ENCODE measurements around the gene PRDM16.

The PRDM16 gene

DNA sequence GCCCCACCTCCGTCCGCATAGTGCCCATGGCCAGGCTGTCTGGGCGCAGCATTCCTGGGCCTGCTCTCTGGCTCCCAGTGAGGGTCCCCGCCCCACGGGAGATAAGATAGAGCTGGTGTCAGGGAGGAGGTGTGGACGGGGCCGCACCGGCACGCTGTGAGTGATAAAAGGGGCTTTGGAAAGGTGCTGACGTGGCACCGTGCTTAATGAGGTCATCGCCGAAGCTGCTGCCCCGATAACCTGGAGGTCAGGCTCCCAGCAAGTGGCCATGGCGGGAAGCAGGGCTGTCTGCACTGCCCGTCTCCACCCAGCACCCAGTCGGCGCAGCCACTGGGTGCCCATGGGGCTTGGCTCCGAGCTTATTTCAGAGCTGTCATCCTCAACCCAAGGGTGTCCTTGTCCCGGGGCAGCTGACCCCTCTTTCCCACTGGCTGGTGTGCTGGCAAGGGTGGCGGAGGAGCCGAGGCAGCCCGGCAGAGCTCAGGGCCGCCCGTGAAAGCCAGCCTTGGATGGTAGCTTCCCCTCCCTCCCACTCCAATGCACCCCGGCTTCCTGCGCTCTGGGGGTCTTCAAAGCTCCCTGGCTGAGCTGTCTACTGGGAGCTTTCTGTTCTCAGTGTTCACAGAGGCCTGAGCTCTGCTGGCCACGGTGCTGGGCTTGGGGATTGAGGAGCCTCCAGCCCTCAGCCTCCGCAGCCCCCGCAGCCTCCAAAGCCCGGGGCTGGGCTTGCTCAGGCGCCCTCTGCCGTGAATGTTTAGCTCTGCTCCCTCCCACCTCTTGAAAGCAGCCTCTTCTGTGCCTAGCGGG is 280.4 kb downstream of the PRDM16 start:
- DNase-seq, result no peak

DNA sequence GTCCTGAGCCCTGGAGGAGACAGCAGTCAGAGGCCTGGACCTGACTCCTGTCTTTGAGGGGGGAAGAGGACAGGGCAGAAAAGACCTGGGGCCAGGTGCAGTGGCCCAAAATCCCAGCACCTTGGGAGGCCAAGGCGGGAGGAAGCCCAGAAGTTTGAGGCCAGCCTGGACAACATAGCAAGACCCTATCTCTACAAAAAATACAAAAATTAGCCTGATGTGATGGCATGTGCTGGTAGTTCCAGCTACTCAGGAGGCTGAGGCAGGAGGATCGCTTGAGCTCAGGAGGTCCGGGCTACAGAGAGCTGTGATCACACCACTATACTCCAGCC is 280.9 kb downstream of the PRDM16 start:
- no peak for DNase-seq

DNA sequence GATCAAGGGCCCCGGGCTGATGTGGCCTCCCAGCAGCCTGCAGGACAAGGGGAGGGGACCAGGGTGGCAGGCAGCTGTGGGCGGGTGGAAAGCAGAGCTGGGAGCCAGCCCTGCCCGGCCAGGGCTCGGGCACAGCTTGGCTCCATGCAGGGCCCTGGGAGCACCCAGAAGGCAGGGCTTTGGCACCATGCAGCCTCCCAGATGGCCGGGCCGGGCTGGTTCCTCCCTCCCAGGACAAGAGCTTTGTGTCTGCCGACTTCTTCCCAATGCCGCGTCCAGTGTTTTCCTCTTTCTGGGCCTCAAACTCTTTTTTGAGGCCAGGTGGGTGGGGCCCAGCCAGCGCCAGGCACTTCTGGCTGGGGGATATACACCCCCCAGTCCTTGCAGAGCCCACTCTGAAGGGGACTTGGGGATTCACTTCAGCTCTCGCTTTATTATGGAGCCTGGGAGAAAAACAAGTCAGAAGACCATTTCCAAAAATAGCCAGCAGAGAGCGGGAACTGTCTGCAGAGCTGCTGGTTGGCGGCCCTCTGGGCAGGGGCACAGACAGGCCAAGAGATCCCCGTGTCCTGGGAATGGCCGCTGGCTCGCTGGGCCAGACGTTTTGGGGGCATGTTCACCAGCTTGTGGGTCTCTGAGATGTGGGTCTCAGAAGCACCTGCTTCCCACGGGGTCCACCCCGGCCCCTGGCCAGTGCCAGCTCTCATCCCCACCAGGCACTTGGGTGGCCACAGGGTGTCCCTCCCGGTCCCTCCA is 281.7 kb downstream of the PRDM16 start:
- DNase-seq, result no peak

DNA sequence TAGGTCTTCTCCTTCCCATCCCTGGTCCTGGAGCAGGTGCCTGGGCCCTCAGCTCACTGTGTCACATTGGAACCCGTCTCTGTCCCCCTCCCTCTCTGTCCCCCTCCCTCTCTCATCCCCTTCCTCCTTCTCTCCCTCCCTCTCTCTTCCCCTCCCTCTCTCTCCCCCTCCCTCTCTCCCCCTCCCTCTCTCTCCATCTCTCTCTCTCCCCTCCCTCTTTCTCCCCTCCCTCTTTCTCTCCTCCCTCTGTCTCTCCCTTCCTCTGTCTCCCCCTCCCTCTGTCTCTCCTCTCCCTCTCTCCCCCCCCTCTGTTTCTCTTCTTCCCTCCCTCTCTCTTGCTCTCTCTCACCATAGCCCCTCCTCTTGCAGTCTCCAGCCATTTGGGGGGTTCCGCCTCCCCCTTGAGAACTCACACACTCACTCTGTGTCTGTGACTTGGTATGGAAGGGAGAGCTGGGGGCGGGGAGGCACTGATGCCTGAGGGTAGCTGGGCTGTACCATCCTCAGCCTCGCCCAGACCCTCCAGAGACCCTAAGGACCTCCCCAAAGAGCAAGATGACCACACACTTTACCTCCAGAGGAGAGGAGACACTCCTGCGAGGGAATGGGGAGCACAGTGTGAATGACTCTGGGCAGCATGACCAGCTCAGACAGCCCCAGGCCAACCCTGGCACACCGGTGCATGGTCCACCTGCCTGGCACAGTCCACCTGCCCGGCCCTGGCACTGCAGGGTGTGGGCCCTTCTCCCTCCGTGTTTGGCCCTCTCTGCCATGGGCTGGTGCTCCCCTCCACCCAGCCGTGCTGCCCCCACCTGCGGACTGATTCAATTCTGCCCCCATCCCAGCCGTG is 282.7 kb downstream of the PRDM16 start:
- no peak for DNase-seq

DNA sequence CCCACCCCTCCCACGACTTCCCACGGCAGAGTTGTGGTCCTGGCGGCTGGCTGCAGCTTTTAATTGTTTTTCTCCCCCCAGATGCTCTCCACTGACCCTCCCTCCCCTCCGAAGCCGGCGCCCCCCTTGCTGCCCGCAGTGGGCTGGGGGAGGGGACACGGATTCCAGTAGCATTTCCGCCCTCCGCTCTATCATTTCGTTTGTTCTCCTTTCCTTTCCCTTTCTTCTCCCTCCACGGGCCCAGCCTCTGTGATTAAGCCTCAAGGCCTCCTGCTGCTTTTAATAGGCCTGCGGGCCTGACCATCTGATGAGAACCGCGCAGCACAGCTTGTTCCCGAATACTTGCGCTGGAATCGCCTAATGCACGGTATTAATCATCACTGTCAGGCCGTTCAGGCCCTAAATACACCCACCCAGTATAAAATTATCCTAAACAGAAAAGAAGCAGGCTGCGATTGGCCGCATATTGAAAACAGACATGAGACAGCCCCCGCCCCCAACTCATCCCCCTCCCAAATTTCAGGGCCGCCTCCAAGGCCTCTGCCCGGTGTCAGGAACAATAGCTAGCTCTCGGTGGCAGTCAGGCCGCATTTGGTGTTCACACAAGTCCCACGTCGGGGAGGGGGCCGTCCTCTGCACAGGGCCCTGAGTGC is 283.4 kb downstream of the PRDM16 start:
- DNase-seq, result no peak

DNA sequence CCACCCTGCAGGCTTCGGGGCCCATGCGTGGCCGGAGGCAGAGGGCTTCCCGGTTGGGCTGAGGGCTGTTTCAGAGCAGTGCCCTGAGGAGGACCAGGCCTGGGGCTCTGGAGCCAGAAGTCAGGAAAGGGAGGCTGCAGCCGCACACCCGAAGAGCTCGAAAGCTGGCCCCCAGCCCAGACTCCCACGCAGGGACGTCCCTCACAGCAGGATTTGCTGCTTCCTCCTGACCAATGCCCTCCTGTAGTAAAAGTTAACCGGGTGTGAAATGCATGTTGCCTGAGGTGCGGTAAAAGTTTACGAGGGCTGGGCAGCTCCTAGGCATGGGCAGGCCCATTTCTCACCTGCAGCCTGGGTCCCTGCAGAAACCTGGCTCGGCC is 283.9 kb downstream of the PRDM16 start:
- DNase-seq, result no peak

DNA sequence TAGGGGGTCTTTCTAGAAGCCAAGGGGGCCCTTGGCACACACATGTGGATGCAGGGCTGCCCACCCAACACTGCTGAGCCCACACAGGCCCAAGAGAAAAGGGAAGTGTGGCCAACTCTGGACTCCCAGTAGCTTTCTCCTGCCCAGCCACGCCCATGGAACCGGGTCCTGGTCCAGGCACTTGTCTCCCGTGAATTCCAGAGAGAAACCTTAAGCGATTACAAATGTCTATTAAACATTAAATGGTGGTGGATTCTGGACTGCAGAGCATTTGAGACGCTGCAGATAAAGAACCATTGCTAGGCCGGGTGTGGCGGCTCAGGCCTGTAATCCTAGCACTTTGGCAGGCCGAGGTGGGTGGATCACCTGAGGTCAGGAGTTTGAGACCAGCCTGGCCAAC is 284.9 kb downstream of the PRDM16 start:
- DNase-seq, result no peak

DNA sequence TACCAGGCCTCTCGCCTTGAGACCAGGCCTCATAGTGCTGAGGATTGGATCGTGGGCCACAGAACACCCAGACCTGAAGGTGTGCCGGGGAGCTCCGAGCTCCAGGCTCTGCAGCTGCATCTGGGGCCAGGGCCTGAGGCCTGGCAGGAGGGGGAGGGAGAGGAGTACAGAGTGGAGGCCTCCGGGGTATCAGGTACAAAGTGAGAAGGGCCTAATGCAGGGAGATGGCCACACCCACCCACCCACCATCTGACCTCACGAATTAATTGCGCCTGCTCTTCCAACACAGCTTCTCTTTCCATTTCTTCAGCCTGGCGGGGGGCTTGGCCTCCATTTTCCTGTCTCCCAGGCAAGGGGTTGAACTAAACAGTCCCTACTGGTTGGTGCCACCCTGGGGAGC is 286.1 kb downstream of the PRDM16 start:
- no peak for DNase-seq

DNA sequence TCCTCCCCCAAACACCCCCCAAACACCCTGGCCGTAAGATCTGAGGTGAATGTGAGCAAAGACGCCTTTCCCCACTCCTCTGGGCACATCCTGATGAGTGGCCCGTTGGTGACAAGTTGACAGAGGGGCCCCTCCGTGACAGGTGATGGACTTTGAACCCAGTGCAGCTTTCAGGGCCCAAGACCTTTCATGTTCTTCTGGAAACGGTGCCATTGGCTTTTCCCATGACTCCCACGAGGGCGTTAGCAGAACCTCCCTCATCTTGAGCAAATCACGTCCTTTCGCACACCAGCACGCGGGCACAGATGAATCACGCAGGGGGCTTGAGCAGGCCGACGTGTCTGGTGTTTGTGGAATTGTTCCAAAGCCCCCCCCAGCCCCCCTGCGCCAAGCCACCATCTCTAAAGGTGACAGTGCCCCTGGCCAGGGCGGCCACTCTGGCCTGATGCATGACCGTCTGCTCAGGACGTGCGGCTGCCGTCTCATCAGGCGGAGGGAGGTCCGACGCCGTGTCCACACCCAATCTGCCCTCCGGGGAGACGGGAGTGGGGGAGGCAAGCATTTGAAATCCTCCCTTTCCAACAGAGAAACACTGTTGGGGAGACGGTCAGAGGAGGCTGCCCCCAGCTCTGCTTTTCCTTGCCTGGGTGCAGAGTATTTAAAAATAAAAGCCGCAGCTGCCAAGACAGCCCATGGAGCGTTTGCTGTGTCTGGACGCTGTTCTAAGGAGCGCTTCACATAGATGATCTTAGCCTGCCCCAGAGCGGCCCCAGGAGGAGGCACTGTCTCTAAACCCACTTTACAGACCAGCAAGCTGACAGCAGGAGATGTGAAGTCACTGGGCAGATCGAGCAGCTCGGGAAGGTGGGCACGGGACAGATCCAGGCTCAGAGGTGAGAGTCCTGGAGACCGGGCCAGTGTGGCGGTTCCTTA is 287.2 kb downstream of the PRDM16 start:
- DNase-seq, result no peak

DNA sequence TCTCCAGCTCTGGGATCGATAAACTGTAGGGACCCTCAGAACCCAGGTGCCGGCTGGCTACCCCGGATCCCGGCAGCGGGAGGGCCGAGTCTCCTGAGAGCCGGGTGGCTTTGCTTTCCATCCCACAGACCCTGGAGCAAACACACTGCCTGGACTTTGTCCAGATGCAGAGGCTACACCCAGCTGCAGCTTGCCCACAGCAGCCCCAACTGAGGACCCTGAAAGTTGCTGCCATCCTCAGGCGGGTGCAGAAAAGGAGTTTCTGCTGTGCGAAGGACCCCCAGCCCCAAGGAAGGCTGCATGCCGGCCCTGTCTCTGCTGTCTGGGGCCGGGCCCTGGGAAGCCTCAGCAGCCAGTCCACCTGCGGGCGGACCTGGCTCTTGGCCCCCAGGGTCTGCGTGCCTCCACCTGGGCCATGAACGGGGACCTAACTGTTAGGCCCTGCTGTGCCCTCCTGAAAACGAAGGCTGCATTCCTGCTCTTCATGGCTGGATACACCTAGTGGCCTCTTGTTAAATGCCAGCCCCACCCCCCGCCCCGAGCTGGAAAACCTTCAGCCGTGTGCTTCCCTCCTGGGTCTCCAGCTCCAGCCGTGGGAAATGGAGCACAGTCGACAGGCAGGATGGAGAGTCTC is 287.9 kb downstream of the PRDM16 start:
- no peak for DNase-seq

DNA sequence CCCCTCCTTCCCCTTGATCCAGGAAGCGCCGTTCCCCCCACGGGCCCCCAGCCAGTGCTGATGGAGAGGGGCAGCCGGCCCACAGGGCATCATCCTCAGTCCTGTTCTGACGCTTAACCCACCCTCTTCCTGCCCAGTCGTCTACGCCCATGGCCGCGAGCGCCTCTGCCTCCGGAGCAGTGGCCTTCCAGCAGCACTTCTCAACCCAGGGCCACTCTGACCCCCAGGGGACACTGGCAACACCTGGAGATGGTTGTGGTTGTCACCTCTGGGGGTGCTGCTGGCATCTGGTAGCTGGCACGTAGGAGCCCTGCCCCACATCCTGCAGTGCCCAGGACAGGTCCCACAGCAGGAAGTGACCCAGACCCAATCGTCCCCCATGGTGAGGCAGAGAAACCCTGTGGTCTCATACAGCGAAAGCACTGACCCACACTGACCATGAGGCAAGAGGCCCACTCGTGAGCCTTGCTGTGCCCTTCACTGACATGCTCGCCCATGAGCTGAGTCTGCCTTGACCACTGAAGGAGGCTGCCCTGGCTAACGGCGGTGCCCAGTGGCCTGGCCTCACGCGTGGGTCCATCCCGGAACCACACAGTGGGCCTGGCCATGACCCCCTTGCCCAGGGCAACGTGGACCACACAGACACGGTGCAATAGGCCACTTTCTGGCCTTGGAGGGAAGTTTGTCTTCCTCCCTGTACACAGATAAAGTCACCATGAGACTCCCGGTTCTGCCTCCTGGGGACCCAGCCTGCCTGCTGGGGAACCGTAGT is 288.7 kb downstream of the PRDM16 start:
- DNase-seq, result no peak

DNA sequence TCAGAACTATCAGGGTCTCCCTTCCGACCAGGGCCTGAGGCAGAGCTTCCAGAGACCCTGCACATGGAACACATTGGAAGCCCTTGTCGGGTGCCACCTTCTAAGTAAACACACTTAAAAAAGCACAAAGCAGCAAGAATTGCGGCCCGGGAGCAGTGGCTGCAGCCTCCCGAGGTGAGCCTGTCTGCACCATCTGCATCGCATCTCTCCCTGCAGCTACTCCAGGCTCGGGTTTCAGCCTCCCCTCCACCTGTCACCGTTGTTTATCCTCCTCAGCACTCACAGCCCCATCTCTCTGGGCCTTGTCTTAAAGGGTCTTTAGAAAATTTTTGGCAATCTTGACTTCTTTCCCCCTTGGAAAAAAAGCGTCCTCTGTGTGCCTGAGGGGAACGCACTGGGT is 290.3 kb downstream of the PRDM16 start:
- no peak for DNase-seq

DNA sequence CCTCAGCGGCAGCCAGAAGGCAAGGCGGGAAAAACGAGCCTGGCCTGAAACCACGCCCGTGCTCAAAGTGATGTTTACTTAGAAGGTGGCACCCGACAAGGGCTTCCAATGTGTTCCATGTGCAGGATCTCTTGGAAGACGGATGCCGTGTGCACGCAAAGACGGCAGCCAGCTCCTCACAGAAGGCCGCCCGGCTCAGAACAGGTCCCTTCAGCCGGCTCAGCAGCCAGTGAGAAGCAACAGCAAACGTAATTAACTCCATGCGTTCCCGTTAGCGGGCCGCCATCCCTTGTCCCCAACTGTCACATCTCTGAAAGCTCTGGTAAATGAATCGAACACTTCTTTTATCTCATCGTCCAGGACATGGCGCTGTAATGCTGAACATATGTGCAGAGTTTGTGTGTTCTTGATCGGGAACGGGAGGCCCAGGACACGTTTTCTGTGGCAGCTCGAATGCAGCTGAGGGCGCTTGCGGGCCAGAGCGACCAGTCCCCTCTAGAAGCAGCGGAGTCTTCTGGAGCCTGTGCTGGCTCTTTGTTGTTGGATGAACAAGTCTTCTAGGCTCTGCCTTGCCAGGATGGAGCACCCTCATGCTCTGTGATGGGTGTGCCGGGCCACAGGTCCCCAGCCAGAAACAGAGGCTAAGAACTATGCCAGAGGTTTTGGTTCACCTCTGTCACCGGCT is 290.9 kb downstream of the PRDM16 start:
- DNase-seq, result no peak

DNA sequence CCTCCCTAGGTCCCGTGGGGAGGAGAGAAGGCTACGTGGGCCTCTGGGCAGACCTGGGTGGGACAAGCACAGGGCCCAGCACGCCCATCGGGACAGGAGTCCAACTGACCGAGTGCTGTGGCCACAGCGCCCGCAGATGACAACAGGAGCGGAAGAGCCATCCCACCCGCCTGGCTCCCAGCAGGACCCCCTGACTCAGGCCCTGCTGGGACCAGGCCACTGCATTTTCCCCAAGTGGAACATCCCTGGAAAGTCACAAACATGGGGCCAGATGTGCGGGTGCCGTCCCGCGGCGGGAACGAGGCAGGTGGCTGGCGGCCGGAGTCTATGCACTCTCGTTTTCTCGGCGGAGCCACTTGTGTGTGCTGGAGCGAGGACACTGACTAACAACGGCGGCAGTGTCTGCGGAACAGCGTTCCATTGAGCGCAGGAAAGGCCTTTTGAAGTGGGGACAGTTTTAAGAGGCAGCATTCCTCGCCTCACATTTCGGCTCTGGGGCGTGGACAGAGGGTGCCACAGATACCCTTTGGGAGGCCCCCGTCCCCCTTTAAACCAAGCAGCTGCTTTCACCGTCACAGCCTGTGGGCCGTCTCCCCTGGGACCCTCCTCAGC is 291.7 kb downstream of the PRDM16 start:
- DNase-seq, result no peak

DNA sequence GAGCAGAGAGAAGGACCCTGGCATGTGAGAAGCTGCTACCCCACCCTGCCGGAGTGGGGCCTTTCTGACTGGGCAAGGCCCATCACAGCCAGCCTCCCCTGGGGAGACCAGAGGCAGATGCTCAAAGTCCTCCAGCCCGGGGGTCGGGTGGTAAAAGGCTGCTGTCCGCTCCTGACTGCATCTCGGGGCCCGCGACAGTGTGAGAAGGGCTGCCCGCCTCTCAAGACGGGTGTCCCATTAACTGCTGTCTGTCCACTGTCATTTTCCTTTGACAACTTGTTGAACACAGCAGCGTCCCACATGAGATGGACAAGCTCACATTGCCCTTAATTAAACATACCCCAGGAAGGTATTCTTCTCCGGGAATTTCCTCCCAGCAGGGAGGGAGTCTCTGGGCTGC is 294.0 kb downstream of the PRDM16 start:
- DNase-seq, result no peak

DNA sequence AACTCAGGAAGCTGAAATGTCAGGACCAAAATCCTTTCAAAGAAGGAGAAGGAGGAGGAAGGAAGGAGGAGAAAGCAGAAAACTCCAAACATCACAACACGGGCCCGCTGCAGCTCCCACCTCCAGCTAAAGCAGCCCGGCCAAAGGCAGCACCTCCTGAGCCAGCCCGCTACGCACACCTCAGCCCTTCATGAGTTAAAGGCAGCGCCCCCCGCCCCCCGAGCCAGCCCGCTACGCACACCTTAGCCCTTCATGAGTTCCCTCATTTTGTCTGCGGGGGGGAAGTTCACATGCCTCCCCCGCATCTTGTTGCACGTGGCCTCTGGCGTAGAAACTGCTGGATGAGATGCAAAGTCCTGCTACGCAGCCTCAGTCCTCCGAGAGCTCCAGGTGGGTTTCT is 294.8 kb downstream of the PRDM16 start:
- no peak for DNase-seq

DNA sequence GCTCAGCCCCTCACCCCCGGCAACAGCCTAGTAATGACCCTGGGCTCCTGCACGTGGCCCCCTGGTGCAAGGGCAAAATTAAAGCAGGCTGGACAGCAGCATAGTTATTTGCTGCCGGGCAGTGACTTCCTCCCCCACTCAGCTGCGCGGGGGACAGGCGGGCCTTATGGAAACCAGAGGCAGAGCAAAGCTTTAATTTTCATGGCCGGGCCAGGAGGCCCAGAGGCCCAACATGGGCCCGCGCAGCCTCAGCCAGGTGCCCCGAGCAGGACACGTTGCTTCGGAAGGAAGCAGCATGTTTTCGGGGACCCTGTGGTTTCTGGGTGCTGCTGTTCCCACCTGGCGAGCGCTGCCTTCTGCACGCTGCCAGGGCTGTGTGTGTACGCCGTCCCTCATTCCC is 295.5 kb downstream of the PRDM16 start:
- no peak for DNase-seq

DNA sequence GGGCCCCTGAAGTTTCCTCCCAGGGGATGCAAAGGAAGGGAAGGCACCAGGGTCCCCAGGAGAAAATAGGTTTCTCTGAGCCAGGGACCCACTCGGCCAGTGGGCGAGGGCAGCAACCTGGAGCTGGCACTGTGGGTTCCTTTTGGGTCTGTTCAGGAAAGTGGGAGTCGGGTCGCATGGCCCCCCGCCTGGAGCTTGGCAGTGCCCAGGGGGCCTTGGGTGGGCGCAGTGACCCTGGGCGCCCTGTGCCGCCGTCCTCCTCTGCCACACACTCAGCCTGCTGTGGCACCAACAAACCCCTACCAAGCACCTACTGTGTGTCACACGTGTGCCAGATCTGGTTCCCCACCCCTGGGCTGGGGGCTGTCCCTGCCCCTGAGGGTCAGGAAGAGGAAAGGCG is 296.0 kb downstream of the PRDM16 start:
- no peak for DNase-seq

DNA sequence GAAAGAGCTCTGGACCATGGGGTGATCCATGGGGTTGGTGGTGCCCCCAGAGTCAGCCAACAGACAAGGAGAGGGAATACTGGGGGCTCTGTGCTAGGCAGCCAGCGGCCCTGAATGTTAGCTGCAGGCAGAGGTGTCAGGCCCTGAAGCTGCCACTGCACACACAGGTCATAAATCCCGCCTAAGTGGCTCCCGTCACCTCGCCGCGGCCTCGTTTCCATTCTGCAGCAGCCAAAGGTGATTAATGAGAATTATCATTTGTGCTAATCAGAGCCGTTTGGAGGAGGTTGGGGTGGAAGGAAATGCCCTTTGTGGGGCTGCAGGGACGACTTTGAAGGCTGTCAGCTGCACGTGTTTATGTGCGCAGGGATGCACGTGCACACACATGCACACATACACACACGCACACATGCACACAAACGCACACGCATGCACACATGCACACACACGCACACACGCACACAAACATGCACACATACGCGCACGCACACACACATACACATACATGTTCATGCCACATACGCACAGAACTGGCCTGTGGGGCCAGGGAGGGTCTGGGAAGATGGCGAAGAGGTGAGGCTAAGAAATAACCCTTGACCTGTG is 296.6 kb downstream of the PRDM16 start:
- no peak for DNase-seq

Data from activated naive CD4-positive, alpha-beta T cell treated with Interleukin-2 at 50 U/mL for 16 hours (primary cell).